HG03432 (cell line): ENCODE measurements around the gene AK1.
"Not testable (repeated sequence)": the region's sequence is repeated elsewhere in the genome, so short reads cannot be mapped to it uniquely, and the experiment has no call there.

Experiments used
- ATAC-seq: cut with Tn5 transposase; IDR thresholded peaks from one replicate; pipeline ENCODE4 v1.9.1; 2021; ENCODE audit warnings: mild to moderate bottlenecking, moderate library complexity; ENCODE audit not compliant: unreplicated experiment

The AK1 gene

DNA sequence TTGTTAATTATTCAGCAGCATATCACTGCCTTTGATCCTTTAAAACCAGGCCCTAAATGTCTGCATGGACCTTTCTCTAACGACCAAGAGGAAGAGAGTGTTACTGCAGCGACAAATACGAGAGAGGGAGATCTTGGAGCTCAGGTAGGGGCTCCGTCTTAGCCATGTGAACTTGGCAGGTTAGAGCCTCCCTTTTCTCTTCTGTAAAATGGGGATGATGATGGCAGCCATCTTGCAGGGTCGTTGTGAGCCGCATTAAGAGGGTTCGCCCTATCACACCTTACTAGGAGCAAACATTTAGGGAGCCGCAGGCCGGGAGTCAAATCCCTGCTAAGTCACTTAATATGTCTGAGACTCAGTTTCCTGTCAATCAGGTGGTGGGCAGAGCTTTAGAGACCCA lies 24.6 kb downstream of the AK1 start:
- no peak for ATAC-seq

GRCh38 chr9:127850286-127850830 lies 27.1 kb downstream of the AK1 start:
- ATAC-seq, result no peak

DNA sequence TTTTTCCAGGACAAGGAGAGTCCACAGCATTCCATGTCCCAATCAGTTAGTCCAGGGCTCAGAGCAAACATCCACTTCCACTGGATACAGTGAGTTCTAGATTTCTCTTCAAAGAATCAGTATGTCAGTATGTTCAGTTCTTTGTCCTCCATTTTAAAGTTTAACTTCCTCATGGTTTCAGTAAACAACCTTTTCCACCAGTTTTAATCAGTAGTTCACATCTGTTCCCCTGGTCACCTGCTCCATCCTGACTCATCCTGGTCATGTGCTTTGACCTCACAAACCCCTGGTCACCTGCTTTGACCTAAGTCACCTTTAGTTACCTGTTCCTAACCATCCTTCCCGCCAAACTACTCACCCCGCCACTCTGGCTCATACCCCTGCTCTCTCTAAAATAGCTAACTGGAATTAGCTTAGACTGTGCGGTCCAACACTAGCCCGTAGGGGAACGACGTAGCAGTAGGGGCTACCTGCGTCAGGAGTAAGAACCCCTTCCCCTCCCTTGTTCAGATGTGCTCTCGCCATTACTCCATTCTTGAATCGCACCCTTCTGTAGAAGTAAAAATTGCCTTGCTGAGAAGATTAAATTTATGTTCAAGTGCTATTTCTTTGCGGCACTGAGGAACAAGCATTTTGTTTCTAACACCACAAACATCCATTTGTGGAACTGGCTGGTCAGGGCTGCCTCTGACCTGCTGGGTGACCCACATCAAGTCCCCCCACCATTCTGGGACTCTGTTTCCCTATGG lies 28.5 kb downstream of the AK1 start:
- no peak for ATAC-seq

- no peak for ATAC-seq
Observed at GRCh38 chr9:127847833-127848755, 29.4 kb downstream of the AK1 start.

- ATAC-seq, result no peak
Observed at GRCh38 chr9:127847178-127847510, 30.3 kb downstream of the AK1 start.

GRCh38 chr9:127846443-127847177 lies 30.9 kb downstream of the AK1 start:
- ATAC-seq, result no peak

DNA sequence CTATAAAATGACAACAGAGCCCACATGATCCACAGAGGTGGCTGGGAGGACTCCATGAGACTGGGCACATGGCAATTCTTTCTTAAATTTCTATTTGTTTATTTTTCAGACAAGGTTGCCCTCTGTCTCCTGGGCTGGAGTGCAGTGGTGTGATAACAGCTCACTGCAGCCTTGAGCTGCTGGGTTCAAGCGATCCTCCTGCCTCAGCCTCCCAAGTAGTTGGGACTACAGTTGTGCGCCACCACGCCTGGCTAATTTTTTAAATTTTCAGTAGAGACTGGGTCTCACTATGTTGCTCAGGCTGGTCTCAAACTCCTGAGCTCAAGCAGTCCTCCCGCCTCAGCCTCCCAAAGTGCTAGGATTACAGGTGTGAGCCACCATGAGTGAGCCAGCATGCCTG lies 31.9 kb downstream of the AK1 start:
- ATAC-seq, result not testable (repeated sequence)

DNA sequence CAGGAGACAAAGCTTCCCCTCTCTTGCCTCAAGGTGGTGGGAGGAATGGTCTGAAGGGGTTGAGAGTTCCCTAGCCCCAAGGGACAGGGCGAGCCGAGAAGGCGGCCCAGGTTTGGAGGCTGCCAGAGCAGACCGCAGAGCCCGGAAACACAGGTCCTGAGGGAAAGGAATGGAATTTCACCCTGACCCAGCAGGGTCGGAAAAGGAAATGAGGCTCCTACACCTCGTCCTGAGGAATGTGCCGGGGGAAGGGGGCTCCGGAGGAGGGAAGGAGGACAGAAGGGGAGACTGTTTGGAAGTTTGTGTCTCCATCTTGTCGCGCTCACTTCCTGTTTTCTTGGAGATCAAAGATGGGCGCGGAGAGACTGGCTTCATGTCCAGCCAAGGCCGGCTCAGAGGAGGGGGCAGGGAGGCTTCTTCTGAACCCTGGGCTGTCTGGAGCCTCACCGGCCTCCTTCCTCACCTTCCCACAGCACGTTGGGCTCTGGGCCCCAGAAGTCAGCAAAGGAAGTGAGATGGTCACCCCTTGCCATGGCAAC lies 32.6 kb downstream of the AK1 start:
- ATAC-seq, result no peak

DNA sequence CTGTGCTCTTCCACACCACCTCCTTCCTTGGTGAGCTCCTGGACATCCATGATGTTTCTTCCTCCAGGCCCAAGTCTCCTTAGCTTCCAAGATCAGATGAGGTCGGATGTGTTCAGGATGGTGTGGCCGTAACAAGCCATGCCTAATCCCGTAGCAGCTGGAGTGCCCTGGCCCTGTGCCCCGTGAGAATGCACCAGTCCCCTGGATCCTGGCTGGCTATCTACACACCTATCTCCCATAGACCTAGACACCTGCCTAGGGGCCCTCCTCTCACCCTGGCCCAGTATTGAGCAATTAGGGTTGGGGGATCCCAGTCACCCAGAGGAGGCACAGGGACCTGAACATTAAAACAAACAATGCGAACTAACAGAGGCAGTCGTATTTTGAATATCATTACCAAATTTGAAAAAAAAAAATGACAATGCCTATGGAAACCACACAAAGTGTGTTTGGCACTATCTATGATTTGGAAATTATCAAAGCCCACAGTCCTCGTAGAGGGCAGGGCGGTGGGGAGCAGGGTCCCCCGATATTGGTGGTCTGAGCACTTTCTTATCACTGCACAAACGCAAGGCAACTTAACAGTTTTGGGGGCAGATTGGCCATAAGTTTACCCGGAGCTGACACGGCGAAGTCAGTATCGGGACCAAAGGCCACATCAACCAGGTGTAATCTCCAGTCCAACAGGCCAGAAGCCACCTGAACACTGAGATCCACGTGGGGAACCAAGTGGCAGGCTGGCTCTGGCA lies 36.2 kb downstream of the AK1 start:
- ATAC-seq, result no peak

DNA sequence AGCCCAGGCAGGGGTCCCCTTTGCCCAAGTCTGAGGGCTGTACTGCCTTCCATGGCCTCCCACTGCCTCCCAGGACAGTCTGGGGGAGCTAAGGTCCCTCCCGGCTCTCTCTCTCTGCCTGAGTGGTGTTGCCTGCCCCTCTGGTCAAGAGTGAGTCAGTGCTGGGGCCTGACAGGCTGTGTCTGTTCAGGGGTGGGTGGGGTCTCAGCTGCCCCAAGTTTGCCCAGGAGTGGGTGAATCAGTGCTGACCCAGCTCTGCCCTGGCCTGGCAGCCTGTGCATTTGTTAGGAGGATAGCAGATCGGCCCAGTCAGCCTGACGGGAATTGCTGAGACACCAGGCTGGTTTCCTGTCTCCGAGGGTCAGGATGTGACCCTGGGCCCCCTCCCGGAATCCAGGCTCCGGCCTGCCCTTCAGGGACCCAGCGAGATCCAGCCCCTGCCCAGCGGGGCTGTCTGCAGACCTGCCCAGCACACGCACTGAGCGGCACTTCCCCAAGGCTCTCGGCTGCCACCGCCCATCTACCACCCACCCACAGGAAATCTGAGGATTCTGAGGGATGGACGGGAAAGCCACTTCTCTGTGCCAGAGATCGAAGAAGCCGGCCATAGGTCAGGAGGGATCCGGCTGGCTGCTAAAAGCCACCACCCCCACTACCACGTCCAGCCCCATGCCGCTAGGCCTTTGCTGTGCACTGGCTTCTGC lies 38.9 kb downstream of the AK1 start:
- no peak for ATAC-seq

DNA sequence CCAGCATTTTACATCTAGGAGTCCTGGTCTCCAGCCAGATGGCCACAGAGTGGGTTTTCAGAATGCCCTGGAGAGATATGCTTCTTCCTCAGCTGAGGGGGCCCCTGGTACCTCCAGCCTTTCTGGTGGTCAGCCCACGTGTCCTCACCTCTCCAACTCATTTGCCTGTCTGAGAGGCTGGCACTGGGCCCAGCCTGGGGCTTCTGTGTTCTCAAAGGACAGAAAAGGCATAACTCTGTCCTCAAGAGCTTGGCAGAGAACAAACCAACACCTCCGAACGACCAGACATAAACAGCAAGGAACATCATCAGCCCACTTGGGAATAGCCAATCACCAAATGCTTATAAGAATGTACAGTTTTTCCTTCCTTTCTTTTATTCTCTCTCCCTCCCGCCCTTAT lies 40.1 kb downstream of the AK1 start:
- ATAC-seq, result no peak

- not testable (repeated sequence) for ATAC-seq
Observed at GRCh38 chr9:127836561-127836960, 40.9 kb downstream of the AK1 start.

DNA sequence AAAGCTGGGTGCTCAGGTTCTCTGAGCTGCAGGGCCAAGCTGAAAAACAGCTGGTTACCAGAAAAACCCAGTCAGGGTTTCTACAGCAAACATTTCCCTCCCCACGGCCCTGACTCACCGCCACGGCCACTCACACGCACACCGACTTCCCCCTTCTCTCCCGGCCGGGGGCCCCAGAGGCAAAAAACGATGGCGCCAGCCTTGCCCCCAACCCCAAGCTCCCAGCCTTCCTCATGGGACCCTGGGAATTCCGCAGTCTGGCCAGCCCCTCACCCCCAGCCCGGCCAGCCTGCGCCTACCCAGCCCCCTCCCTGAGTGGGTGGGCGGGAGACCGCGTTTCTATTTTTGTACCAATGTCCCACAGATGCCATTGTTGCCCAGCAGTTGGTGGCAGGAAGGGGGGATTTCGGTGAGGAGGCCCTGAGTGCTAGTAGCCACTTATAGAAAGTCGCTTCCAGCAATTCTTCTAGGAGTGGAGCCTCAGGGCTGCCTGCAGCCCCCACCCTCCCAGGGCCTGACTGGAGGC lies 41.4 kb downstream of the AK1 start:
- ATAC-seq, result no peak

DNA sequence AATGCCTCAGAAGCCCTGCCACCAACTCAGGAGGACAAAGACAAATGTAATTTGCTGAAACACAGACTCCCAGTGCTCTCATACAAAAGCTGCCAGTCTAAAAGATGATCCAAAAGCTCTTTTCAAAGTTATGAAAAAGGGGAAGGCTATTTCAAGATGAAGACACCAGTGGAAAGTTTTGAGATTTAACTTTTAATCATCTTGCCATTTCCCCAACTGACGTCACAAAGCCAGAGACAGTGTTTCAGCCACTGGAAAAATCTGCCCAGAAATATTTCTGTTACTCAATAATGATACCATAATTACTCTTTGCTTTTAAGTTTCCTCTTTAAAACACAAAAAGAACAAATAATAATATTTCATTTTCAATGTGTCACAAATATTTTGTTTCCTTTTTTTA lies 43.9 kb downstream of the AK1 start:
- ATAC-seq, result no peak

GRCh38 chr9:127832248-127832647 lies 45.2 kb downstream of the AK1 start:
- no peak for ATAC-seq

DNA sequence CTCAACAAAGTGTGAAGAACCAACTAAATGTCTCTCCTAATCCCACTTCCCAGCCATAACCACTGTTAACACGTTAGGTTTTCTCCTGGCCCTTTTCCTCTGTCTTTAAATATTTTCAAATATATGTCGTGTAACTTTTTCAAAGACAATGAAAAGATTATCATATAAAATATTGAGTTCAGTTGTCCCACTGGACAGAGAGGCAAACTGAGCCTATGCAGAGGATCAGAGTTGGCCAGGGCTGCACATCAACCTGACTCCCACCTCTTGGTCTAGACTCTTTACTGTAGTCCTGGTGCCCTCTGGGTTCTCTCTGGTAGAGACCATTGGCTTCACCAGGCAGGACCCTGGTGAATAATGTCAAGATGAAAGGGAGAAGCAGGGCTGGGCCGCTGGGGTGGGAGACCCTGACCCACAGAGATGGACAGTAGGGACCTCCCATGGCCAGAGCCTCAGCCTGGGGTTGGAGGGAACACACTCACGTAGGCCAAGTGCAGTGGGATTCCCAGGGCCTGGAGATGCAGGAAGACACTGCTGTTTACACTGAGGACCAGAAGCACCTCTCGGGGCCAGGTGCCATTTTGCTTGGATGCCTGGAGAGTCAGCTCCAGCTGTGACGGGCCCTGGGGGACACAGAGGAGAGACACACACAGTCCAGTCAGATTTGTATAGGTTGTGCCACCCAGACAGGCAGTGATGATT lies 48.1 kb downstream of the AK1 start:
- no peak for ATAC-seq

DNA sequence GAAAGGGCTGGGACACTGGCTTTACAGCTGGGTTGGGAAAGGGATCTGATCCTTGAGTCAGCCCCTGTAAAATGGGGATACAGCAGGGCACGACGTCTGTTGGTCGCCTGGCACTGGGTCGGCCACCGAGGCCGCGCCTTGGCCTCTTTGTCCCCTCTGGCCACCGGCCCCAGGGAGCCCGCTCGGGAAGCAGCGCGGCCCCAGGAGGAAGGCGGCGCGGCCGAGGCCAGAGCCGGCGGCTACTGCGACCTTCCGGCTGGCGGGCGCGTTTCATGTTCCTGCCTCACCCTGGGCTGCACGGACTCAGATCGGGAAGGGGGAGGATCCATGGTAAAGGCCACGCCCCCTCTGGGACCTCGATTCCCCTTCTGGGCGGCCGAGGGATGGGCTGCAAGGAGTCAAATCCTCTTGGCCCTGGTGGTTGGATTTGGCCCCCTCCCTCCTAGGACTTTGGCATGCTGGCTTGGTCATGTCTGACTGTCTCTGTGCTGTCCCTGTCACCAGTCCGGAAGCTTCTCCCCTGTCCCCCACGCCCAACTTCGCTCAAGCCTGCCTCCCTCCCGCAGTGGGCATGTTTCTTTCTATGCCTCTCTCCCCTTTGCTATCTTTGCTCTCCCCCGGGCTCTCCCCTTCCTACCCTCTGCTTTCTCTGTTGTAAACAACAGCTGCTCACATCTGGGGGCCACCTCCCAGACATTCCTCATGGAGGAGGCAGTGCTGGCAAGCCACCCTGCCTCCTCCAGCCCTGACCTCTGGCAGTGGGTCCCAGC lies 49.0 kb downstream of the AK1 start:
- no peak for ATAC-seq

GRCh38 chr9:127826253-127826913 lies 51.1 kb downstream of the AK1 start:
- ATAC-seq, result no peak
